ENCODE data around the gene CFDP1.

Gene CFDP1

DNA sequence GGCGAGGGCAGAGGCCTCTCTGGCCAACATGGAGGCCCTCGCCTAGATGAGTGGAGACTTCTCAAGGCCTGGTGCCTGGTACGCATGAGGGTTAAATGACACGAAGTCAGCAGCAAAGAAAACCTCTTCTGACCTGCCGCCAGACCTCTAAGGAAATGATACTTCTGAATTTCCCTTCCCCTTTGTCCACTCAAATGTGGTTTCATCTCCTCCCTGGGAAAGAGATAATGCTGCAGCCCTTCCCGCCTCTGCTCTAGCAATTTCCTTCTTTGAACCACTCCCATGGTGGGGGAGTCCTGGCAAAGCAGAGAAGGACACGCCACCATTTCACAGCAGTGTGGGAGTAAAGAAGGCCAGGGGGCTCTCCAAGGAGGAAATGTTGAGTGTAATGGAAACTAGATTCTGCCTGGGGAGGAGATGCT is 116.2 kb downstream of the CFDP1 start:
- peak; percentile 84 to 99 for DNase-seq

DNA sequence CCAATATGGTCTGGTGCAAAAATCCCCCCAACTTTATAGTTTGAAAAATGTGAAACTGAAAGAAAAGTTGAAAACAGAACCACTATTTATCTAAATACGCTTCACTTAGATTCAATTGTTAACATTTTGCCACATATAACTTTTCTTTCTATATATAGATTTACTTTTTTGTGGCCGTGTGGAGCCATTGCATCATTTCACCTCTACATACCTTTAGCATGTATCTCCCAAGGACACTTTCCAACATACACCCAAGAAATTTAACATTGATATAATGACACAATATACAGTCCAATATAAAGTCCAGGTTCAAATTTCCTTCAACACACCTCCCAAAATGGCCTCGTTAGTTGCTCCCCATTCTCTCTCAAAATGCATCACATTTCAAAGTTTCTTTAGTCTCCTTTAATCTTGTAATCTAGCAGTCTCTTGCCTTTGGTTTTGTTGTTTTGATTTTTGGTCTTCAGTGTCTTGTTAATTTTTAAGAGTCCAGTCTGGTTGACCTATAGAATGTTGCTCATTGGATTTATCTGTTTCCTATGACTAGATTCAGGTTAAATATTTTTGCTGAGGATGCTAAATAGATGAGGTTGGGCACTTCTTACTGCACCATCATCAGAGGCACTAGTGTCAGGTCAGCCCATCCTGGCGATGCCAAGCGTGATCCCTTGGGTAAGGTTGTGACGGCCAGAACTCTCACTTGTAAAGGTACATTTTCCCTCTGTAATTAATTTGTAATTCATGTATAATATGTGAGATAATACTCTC is 117.6 kb downstream of the CFDP1 start:
- no peak for DNase-seq

- DNase-seq: no peak
Observed at GRCh38 chr16:75312875-75313274, 120.4 kb downstream of the CFDP1 start.

DNA sequence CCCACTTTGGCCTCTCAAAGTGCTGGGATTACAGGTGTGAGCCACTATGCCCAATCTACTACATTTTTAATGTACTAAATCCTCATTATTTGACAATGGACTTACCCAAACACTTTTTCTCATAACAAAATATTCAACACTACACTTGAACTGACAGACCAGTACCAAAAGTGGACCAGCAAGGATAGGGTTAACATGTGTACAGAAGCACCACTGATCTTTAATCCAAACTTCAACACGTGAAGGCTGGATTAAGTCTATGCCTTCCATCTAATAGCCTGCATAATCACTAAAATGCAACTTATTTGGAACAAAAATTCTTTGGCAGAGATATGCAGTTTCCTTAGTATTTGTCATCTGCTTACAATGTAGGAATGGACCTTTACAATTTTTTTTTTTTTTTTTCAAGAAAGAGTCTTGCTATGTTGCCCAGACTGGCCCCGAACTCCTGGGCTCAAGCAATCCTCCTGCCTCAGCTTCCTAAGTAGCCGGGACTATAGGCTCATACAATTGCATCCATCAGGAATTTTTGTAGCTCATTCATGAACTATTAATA is 121.8 kb downstream of the CFDP1 start:
- no peak for DNase-seq

GRCh38 chr16:75310541-75310940 is 122.8 kb downstream of the CFDP1 start:
- DNase-seq: no peak

- DNase-seq: no peak
Observed at GRCh38 chr16:75309899-75310430, 123.3 kb downstream of the CFDP1 start.

GRCh38 chr16:75309156-75309555 is 124.1 kb downstream of the CFDP1 start:
- DNase-seq: no peak

DNA sequence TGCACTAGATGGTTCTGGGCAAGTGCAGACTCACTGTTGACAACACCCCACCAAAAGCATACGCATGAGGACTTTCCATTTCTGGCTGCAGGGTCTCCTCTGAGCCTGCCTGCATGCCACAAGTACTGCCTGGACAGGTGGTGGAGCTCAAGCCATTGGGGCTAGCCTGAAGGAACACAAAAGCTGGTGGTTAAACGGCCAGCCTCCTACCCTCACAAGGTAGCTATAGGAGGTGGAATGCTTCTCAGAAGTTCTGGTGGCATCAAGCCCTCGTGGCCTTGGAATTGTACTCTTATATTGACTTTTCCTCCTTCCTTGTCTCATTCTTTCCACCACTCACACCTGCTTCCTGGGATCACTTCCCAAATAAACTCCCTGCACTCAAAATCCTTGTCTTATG is 125.3 kb downstream of the CFDP1 start:
- no peak for DNase-seq

- no peak for DNase-seq
Observed at GRCh38 chr16:75307506-75307905, 125.8 kb downstream of the CFDP1 start.

GRCh38 chr16:75306099-75306762 is 127.1 kb downstream of the CFDP1 start:
- peak in 1 of 2 donors; percentile 15 for DNase-seq

- peak; percentile 37 to 83 for DNase-seq
Observed at GRCh38 chr16:75305364-75306098, 127.8 kb downstream of the CFDP1 start.

DNA sequence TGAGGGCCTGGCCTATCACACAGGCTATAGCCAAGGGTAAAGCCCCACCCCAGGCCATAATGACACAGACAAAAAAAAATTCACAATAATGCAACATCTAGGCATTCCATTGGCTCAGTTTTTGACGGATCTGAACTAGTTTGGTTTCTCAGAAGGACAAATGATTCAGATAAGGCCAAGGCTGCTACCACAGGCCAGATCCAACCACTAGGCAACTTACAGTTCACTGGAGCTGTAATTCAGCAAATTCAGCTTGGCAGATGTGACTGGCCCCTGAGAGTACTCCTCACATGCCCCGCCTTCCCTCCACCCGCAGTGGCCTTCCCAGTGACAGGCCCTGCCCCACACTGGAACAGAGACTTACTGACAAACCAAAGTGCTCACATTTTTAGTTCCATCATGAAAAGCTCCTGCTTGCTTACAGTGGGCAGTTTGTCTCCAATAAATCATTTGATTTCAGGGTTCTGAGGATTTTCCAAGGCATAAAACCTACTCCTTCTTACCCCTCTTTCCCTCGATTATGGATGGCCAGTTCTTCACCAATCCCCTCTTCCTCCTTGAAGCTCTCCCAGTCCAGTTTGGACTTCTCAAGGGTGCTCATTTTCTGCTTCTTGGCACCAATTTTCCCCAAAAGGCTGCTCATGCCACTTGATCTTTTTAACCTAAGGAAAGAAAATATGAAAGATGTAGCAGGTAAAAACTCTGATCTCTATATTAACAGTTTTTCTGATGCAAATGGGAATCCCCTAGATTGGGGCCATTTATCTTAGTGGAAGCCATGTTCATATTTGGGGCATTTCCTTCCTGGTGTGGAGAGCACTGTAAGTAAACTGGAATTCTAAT is 128.6 kb downstream of the CFDP1 start:
- no peak for DNase-seq

DNA sequence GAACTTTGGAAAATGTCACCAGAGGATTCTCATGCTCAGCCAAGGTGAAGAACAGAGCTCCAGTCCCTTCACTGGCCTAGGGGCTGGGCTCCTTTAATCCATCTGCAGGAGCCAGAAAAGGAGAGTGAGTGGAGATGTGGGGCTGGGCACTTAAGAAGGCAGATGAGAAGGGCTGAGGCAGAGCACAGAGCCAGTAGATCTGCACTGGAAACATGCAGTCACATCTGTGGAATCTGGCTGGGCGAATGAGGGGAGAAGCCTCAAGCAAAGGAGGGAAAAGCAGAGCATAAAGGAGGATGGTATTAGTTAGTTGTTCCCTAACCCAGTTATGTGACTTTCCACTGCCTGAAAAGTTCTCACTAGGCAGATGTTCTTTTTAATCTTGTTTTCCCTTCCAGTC is 131.5 kb downstream of the CFDP1 start:
- DNase-seq: no peak

DNA sequence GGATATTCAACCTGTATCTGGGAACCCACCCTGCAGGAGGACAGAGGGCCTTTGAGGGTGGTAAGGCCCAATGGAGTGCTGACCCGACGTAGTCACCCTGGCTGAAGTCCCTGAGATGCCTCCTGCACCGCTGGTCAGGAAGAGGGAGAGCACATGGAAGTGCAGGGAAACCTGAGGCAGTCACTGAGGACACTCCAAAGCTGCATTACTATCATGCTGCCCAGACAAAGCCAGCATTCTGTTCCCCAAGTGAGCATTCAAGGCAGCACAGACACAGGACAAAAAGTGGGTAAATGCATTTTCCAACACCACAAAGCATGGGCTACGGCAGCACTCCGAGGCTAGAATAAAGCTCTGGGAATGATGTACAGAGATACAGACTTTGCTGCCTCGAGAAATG is 135.0 kb downstream of the CFDP1 start:
- no peak for DNase-seq

- no peak for DNase-seq
Observed at GRCh38 chr16:75296606-75297005, 136.7 kb downstream of the CFDP1 start.

- DNase-seq: no peak
Observed at GRCh38 chr16:75294773-75295459, 138.4 kb downstream of the CFDP1 start.

GRCh38 chr16:75293772-75294171 is 139.5 kb downstream of the CFDP1 start:
- DNase-seq: no peak

DNA sequence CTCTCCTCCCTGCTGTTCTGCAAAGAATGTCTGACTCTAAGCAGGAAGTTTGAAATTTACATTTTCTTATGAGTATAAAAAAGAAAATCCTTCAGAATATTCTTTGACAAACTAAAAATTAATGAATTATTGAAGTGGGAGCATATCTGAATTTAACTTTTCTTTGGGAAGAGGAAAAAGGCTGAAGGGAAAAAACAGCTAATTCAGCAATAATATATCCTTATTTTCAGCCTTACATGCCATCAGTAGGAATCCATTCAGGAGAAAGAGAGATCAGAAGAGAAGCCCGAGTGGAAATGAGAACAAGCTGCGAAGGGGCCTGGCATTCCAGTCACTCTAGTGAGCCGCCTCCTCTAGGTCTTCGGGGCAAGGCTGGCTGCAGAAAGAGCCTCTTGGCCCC is 140.1 kb downstream of the CFDP1 start:
- DNase-seq: no peak

GRCh38 chr16:75292691-75293090 is 140.6 kb downstream of the CFDP1 start:
- DNase-seq: no peak

DNA sequence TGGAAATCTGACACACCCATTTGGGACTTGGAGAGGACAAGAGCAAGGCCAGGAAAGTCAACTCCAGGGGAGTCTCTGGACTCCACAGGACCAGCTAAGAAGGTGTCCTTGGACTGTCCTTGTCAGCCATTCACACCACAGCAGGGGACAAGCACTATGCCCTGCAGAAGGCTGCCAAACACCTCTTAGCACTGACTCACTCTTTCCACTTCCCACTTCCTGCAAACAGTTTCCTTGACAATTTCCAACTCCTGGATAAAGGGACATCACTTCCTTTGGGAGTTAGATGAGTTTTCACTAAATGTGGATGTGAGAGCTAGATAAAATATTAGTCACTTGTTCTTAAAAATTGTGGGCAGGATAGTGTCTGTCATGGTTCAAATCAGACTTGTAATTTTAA is 144.1 kb downstream of the CFDP1 start:
- DNase-seq: peak in 1 of 2 donors; percentile 6

DNA sequence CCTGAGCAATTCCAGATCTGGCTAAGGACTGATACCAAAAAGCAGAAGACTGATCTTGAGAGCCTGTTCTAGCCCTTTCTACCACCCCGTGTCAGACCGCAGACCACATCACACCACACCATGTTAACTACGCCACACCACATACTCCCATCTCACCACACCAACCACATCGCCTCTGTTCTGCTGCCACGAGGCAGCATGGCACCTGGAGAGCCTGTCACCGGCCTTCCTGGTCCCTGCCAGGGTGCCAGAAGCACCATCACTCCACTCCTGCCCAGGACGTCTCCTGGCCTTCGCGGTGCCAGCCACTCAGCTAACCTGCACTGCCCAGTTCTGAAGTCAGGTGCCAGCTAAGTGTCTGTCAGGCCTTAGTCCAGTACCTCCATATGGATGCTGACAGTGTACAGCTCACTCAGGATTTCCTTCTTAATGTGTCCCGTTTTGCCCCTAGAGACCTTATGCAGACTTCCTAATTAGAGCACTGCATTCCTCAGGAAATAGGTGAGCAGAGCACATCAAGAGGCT is 144.6 kb downstream of the CFDP1 start:
- DNase-seq: no peak
